GM15510 (cell line): ENCODE measurements around the gene XBP1.
A peak's percentile ranks its signal among the peaks of the same experiment; 100 is the strongest.

Source experiments
- POLR2A ChIP-seq: IDR thresholded peaks from 3 replicates; pipeline ENCODE4 v1.6.1; 2011; ENCODE audit warnings: borderline replicate concordance; ENCODE audit not compliant: insufficient read length; ENCODE audit errors: extremely low read depth

The XBP1 gene

DNA sequence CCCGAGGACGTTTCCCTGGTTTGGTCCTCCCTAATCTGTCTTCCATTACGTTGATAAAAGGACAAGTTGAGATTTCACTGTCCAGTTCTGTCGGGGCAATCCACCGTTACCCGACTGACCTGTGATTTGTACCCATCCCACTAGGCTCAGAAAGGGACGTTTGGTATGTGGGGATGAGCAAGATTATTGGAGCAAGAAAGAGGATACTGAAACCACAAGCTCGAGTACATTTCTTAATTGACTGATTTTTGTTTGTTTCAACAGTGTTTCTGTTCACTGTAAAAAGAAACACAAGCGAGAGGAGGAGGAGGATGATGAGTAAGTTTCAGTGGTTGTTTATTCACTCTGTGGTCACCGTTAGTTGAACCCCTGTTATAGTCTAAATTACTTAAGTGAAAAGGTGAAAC, 26.9 kb downstream of the XBP1 start:
- no peak for TF ChIP-seq POLR2A

GRCh38 chr22:28772633-28773460, 27.5 kb downstream of the XBP1 start, which contains the start of gene CCDC117:
Gene CCDC117 (plus strand): TSS chr22:28772695. CDS start chr22:28772850, 155 bp downstream.
- TF ChIP-seq POLR2A: peak; percentile 87

DNA sequence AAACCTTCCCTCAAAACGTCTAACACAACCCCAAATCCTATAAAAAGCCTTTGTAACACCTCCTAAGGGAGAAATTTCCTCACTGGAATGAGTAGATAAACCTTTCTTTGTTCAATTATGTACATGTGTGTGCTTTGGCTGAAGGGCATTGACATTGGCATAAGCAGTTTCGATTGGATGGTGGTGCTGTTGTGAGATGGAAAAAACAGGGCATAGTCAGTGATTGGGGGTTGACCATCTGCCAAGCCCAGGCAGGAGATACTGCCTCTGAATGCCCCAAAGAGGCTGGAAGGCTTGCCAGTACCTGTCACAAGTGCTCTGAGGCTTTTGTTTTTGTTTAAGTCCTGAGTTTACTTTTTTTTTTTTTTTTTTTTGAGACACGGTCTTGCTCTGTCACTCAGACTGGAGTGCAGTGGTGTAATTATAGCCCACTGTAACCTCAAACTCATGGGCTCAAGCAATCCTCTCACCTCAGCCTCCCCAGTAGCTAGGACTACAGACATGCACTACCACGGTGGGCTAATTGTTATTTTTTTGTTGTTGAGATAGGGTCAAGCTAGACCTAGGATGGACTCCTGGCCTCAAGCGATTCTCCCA, 29.1 kb downstream of the XBP1 start:
- no peak for TF ChIP-seq POLR2A

- TF ChIP-seq POLR2A: no peak
These were observed 30.8 kb downstream of the XBP1 start for GRCh38 chr22:28769394-28770085.

- no peak for TF ChIP-seq POLR2A
These were observed 31.5 kb downstream of the XBP1 start for GRCh38 chr22:28768701-28769393.

DNA sequence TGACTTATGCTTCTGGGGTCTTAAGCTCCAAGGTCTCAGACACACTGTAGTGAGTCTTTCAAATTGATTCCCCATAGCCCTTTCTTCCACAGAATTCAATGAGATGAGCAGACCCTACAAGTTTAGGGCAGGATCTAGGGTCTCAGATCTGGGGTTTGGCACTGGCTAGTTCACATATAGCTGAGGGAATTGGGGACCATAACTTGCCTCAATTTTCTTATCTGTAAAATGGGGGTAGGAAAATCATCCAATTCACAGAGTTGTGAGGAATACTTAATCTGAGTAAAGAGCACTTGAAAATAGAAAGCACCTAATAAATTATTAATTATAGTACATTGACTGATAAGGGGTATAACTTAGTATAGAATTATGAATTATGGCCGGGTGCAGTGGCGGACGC, 33.7 kb downstream of the XBP1 start:
- no peak for TF ChIP-seq POLR2A

GRCh38 chr22:28761449-28761755, 39.0 kb downstream of the XBP1 start:
- TF ChIP-seq POLR2A: no peak

GRCh38 chr22:28759861-28760560, 40.4 kb downstream of the XBP1 start:
- no peak for TF ChIP-seq POLR2A

- TF ChIP-seq POLR2A: no peak
These were observed 49.9 kb downstream of the XBP1 start for GRCh38 chr22:28750471-28750881.
